ENCODE data around the gene NUDT8.

NUDT8 gene

GRCh38 chr11:67629386-67630227 is at the start of gene NUDT8:
Gene NUDT8, minus strand, starts transcription at chr11:67629937. Its CDS starts 26 bp downstream, at chr11:67629911.
- intact Hi-C loops (cut with DNase I) = no loop called here

GRCh38 chr11:67675058-67675747 is 45.5 kb upstream of the NUDT8 start:
- no peak for DNase-seq
- intact Hi-C loops (cut with DNase I) = no loop called here

More at GRCh38 chr11:67629386-67630227, at the start of gene NUDT8:
- peak; percentile 70 to 93 (median 85) for DNase-seq

GRCh38 chr11:67674442-67674871 is 44.7 kb upstream of the NUDT8 start, which contains the start of gene ALDH3B2:
Gene ALDH3B2, minus strand, starts transcription at chr11:67674623. Its CDS starts 7,688 bp downstream, at chr11:67666935.
- no peak for DNase-seq
- intact Hi-C loops (cut with DNase I) = no loop called here

GRCh38 chr11:67673902-67674301 is 44.2 kb upstream of the NUDT8 start:
- no peak for DNase-seq
- intact Hi-C loops (cut with DNase I) = no loop called here

GRCh38 chr11:67673358-67673757 is 43.6 kb upstream of the NUDT8 start:
- DNase-seq = no peak
- intact Hi-C loops (cut with DNase I) = no loop called here

- intact Hi-C loops (cut with DNase I) = no loop called here
- no peak for DNase-seq
Measured at GRCh38 chr11:67671211-67671520, 41.4 kb upstream of the NUDT8 start.

- intact Hi-C loops (cut with DNase I) = no loop called here
- DNase-seq = no peak
Measured at GRCh38 chr11:67670316-67671210, 40.8 kb upstream of the NUDT8 start.

GRCh38 chr11:67668192-67668551 is 38.4 kb upstream of the NUDT8 start:
- intact Hi-C loops (cut with DNase I) = no loop called here

GRCh38 chr11:67667490-67668191 is 37.9 kb upstream of the NUDT8 start:
- intact Hi-C loops (cut with DNase I) = no loop called here
- DNase-seq = peak in 1 of 42 donors; percentile 24

More at GRCh38 chr11:67668192-67668551, 38.4 kb upstream of the NUDT8 start:
- DNase-seq = no peak

- DNase-seq = peak in 1 of 42 donors; percentile 26
- intact Hi-C loops (cut with DNase I) = no loop called here
Measured at GRCh38 chr11:67666676-67667489, 37.1 kb upstream of the NUDT8 start.

- intact Hi-C loops (cut with DNase I) = no loop called here
- peak in 2 of 42 donors; percentile 15 to 21 for DNase-seq
Measured at GRCh38 chr11:67666303-67666645, 36.5 kb upstream of the NUDT8 start.

GRCh38 chr11:67665541-67666302 is 36.0 kb upstream of the NUDT8 start:
- intact Hi-C loops (cut with DNase I) = no loop called here
- DNase-seq = peak in 6 of 42 donors; percentile 9 to 40 (median 16)

GRCh38 chr11:67664696-67665540 is 35.2 kb upstream of the NUDT8 start:
- intact Hi-C loops (cut with DNase I) = no loop called here

GRCh38 chr11:67664213-67664585 is 34.5 kb upstream of the NUDT8 start:
- intact Hi-C loops (cut with DNase I) = no loop called here
- DNase-seq = peak in 2 of 42 donors; percentile 4 to 17

More at GRCh38 chr11:67664696-67665540, 35.2 kb upstream of the NUDT8 start:
- DNase-seq = peak in 5 of 42 donors; percentile 6 to 22 (median 10)

GRCh38 chr11:67663532-67664212 is 33.9 kb upstream of the NUDT8 start:
- DNase-seq = peak in 6 of 42 donors; percentile 5 to 26 (median 12)
- intact Hi-C loops (cut with DNase I) = no loop called here
